Colonic mucosa (tissue), 4 donors: ENCODE measurements around the gene PXDC1. TPM values are rescaled to one million over a fixed set of nuclear protein-coding genes. Genes with fewer than 3 reads are reported as not detected.

Experiments
- DNase-seq: peaks from one replicate; pipeline ENCODE4 v3.0.0-alpha.2; 2020
- H3K27ac ChIP-seq: fragments of 200-600 bp; one replicate; pipeline ENCODE4 v1.8.0; 2021
- H3K27me3 ChIP-seq: fragments of 200-600 bp; one replicate; pipeline ENCODE4 v1.8.0; 2021
- H3K36me3 ChIP-seq: fragments of 200-600 bp; one replicate; pipeline ENCODE4 v1.8.0; 2021
- H3K4me1 ChIP-seq: fragments of 200-600 bp; one replicate; pipeline ENCODE4 v1.8.0; 2021; ENCODE audit warnings: mild to moderate bottlenecking
- H3K4me3 ChIP-seq: fragments of 200-600 bp; one replicate; pipeline ENCODE4 v1.8.0; 2021
- H3K9ac ChIP-seq, 2 donors: one replicate each; pipeline ENCODE4 v1.7.0; 2013; ENCODE audit warnings: control low read depth in 2 of 2, low read depth in 2 of 2, low read length in 2 of 2
- H3K9me3 ChIP-seq: fragments of 200-600 bp; one replicate; pipeline ENCODE4 v1.8.0; 2021
- CTCF ChIP-seq: fragments of 200-600 bp; IDR thresholded peaks from one replicate; pipeline ENCODE4 v1.8.0; 2022; ENCODE audit warnings: antibody characterized with exemption, mild to moderate bottlenecking
- intact Hi-C: fragments of 100-400 bp; cut with DNase I; formaldehyde crosslinking; loops from one replicate; pipeline ENCODE4 v1.14.1; 2022
- total RNA-seq, 2 donors: library from RNA; stranded (reverse); fragmentation: NEBNext Ultra II Directional in 1 of 2; extraction: Animal tissue kit (Norgen Biotek cat#: 25700) in 1 of 2; gene quantifications; one replicate each; pipeline ENCODE4 v1.2.1, GENCODE V29; 2021
- donor health status: healthy.
- donor health status: DM: no; HTN: no; CAD: no.
- donor health status: DM: no; HTN: no; CAD: no.

The PXDC1 gene
- total RNA-seq, 2 donors from 2014 or later, result 1.7 to 8.8 TPM

GRCh38 chr6:3791526-3792203 lies 40.2 kb upstream of the PXDC1 start:
- Histone ChIP-seq H3K9ac (no peak overlapping the region), H3K27me3 (no peaks in the 10 kb centered on the region), H3K4me1 (no peaks in the 10 kb centered on the region), H3K9me3 (no peaks in the 10 kb centered on the region), H3K4me3 (no peak overlapping the region), H3K36me3 (no peaks in the 10 kb centered on the region), H3K27ac (no peak overlapping the region)
- TF ChIP-seq CTCF, result no peak
- DNase-seq, result no peak
- intact Hi-C loops, result no loop called here

GRCh38 chr6:3789896-3790558 lies 38.5 kb upstream of the PXDC1 start:
- no peak for TF ChIP-seq CTCF
- H3K36me3 ChIP-seq, result no peaks in the 10 kb centered on the region
- H3K9me3 ChIP-seq, result no peaks in the 10 kb centered on the region
- no peaks in the 10 kb centered on the region for H3K27me3 ChIP-seq
- DNase-seq, result no peak
- intact Hi-C loops, result no loop called here
- H3K27ac ChIP-seq, result no peak overlapping the region
- H3K9ac ChIP-seq, result no peak overlapping the region
- no peak overlapping the region for H3K4me3 ChIP-seq
- no peaks in the 10 kb centered on the region for H3K4me1 ChIP-seq

GRCh38 chr6:3789018-3789895 lies 37.7 kb upstream of the PXDC1 start:
- no peak overlapping the region for H3K4me3 ChIP-seq
- H3K27me3 ChIP-seq, result no peaks in the 10 kb centered on the region
- no peak overlapping the region for H3K27ac ChIP-seq
- no peak overlapping the region for H3K9ac ChIP-seq
- H3K4me1 ChIP-seq, result no peaks in the 10 kb centered on the region
- intact Hi-C loops, result no loop called here
- no peak for DNase-seq
- H3K36me3 ChIP-seq, result no peaks in the 10 kb centered on the region
- no peaks in the 10 kb centered on the region for H3K9me3 ChIP-seq
- no peak for TF ChIP-seq CTCF

GRCh38 chr6:3788408-3789017 lies 37.0 kb upstream of the PXDC1 start:
- Histone ChIP-seq H3K27ac (no peak overlapping the region), H3K27me3 (no peaks in the 10 kb centered on the region), H3K9me3 (no peaks in the 10 kb centered on the region), H3K36me3 (no peaks in the 10 kb centered on the region), H3K4me1 (no peaks in the 10 kb centered on the region), H3K4me3 (no peak overlapping the region), H3K9ac (no peak overlapping the region)
- no peak for DNase-seq
- TF ChIP-seq CTCF, result no peak
- intact Hi-C loops, result no loop called here

GRCh38 chr6:3786141-3786540 lies 34.6 kb upstream of the PXDC1 start:
- no peak overlapping the region for H3K4me3 ChIP-seq
- no peaks in the 10 kb centered on the region for H3K4me1 ChIP-seq
- no peak overlapping the region for H3K9ac ChIP-seq
- H3K27me3 ChIP-seq, result no peaks in the 10 kb centered on the region
- no peaks in the 10 kb centered on the region for H3K36me3 ChIP-seq
- no peak for DNase-seq
- H3K9me3 ChIP-seq, result no peaks in the 10 kb centered on the region
- no peak for TF ChIP-seq CTCF
- H3K27ac ChIP-seq, result no peak overlapping the region
- intact Hi-C loops, result no loop called here
